ENCODE measurements around the gene C4BPB.

GRCh38 chr1:207124389-207124788, 35.7 kb downstream of the C4BPB start:
- TF ChIP-seq CTCF (conservative IDR thresholded peaks at IDR 0.05; ENCODE audit: low read depth, low read length) = no peak
- no peak for TF ChIP-seq RAD21 (IDR thresholded peaks at IDR 0.05; ENCODE audit: low read length)
- TF ChIP-seq CEBPB (IDR thresholded peaks at IDR 0.05; ENCODE audit: low read depth, low read length) = no peak
